Measurements from ENCODE around the gene FATE1. TPM values are rescaled to one million over a fixed set of nuclear protein-coding genes. Genes with fewer than 3 reads are reported as not detected.

FATE1 gene, protein sequence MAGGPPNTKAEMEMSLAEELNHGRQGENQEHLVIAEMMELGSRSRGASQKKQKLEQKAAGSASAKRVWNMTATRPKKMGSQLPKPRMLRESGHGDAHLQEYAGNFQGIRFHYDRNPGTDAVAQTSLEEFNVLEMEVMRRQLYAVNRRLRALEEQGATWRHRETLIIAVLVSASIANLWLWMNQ
- not detected in 2 replicates for total RNA-seq

DNA sequence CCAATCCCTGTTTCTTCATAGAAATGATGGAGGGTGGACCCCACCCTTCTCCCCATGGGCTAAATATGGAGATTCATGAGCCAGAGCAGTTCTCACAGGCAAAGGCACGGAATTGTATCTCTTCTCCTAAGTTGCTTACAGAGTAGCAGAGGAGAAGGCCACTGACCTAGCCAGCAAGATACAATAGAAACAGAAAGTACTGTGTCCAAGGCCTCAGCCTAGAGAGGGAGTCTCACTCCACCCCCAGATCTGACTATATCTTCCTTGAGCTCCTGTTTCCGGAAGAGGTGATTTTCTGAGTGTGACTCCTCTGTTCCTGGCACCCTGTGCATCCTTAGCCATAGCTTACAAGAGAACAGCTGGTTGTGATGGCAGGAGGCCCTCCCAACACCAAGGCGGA is at the start of gene FATE1:
Gene FATE1 (plus strand): TSS at position 284 of the 400 bp plus-strand sequence. CDS start 85 bp downstream, at position 369.

DNA sequence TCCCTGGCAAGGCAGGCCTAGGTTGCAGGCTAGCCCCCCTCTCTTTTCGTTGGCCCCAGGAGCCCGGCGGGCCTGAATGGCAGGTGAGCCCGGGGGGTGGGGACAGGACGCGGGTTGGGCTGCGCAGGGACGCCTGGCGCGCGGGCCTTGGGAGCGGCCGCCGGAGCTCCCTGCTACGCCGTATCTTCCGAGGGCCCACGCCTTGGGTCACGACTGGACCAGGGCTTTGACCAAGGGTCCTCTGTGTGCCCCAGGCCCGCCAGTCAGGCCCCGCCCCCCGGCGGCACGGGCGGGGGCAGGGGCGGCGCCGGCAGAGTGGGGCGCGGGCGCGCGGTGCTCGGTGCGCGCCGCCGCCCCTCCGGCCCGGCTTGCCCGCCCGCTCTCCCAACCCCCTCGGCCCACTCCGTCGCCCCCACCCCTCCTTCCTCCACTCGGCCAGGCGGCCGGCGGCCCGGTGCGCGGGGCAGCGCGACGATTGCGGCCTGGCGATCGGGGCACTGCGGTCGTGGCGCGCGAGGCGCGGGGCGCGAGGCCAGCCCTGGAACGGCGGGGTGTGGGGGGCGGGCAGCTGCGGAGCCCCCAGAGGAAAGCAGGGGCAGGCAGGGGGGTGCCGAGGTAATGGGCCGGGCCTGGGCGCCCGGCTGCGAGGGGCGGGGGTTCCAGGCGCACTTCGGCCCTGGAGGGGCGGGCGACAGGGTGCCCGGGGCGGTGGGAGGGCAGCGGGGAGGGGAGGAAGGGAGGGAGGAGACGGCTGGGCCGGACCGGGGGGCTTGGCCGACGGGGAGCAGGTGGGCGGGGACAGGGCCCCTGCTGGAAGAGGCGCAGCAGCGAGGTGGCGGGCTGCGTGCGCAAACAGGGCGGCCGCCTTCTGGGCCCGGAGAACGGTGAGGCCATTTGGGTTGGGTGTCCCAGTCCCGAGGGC is 20.9 kb upstream of the FATE1 start, which contains the start of gene PRRG3:
Gene PRRG3 (plus strand): TSS at position 798 of the 922 bp plus-strand sequence. CDS start 3,357 bp downstream, outside the sequence.

DNA sequence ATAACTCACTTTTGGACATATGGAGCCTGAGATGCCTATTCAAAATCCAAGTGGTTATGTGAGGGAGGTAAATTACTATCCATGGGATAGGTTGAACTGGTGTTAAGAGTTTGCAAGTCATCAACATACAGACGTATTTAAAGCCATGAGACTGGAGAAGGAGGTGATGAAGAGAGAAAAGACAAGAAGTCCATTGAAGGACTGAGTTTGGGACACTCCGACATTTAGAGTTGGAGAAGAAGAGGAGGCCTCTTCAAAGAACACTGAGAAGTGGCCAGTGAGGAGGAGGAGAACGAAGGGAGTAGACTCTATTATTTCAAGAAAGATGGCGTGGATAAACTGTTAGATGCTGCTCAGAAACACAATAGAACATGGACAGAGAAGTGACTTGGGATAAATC is 18.6 kb downstream of the FATE1 start, which contains the start of gene CNGA2:
Gene CNGA2 (plus strand): TSS at position 301 of the 400 bp plus-strand sequence. CDS start 3,738 bp downstream, outside the sequence.

Other genes starting within 250 kb of the FATE1 start
- not detected in 2 replicates for gene PASD1, start 152.4 kb upstream of the FATE1 start, total RNA-seq
- gene PRRG3, start 20.6 kb upstream of the FATE1 start, total RNA-seq, result not detected in 2 replicates
- gene CNGA2, start 18.7 kb downstream of the FATE1 start, total RNA-seq, result not detected in 2 replicates
- not detected in 2 replicates for gene MAGEA4, start 196.9 kb downstream of the FATE1 start, total RNA-seq